Dedifferentiated amniotic fluid mesenchymal stem cell (primary cell): ENCODE measurements around the gene RPTOR.
"Not testable (repeated sequence)": the region's sequence is repeated elsewhere in the genome, so short reads cannot be mapped to it uniquely, and the experiment has no call there.

Experiments used
- DNase-seq: peaks from one replicate; pipeline ENCODE4 v3.0.0-alpha.2; 2016; ENCODE audit errors: extremely low spot score

Gene RPTOR

DNA sequence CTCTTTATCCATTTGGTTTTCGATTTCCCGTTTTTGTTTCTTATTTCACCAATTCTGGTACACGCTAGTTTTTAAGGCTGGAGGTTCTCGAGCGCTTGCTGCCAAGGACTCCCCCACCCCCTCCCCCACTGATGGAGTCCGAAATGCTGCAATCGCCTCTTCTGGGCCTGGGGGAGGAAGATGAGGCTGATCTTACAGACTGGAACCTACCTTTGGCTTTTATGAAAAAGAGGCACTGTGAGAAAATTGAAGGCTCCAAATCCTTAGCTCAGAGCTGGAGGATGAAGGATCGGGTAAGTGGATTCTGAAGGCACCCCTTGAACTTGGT, 825 bp downstream of the RPTOR start:
- DNase-seq: no peak

DNA sequence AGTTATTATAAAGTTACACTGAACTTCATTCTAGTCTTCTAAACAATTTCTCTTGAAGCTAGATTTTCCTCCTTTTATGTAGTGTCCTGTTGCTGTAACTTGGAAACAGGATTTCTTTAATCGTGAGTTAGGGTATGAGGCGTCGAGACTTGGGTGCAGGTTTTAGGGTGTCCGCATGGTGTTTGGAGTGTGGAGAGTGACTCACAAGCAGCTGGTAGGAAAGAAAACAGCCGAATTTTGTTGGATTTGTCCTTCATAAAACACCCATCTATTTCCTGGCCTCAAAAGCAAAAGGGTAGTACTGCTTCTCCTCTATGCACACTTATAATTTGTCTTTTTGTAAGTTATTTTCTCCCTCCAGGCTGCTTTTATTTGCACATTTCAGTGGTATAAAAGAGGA, 1.6 kb downstream of the RPTOR start:
- DNase-seq: no peak

DNA sequence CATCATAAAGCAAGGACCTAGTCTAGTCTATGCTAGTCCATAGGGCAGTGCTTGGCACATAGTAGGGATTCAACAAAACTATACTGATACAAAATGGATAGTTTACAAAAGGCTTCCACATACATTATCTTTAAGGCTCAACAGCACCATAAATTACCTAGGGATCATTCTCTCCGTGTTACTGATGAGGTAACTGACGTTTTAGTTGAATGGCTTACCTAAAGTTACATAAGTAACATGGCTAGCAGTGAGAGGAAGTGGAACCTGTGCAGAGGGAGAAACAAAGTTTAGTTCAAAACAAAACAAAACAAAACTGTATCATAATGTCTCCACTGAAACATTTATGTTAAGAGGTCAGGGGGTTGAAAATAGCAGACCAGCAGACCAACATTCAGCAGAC, 7.9 kb downstream of the RPTOR start:
- no peak for DNase-seq

DNA sequence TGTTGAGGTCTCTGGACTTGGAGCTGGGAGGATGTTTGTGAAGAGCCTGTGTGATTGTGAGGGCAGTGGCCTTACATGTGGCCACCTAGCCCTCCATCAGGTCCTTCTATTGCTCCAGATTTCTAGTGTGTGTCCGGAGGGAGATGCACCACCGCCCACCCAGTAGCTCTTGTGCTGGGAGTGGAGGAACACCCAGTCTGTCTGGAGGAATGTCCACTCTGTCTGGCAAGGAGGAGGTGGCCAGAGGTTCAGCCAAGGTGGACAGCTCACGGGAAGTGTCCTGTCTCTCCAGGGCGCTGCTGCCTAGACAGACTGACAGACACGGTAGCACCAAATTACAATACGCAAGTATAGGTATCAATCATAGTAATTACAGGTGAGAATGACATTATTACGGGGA, 10.6 kb downstream of the RPTOR start:
- DNase-seq: no peak

DNA sequence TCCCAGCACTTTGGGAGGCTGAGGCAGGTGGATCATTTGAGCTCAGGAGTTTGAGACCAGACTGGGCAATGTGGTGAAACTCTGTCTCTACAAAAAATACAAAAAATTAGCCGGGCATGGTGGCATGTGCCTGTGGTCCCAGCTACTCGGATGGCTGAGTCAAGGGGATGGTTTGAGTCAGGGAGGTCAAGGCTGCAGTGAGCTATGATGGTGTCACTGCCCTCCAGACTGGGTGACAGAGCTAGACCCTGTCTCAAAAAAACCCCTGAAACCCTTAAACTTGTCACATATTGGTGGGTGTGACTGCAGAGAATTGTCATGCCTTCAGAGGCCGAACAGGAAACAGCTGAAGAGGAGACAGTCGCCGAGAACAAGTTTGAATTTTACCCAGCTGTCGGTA, 13.4 kb downstream of the RPTOR start:
- no peak for DNase-seq

DNA sequence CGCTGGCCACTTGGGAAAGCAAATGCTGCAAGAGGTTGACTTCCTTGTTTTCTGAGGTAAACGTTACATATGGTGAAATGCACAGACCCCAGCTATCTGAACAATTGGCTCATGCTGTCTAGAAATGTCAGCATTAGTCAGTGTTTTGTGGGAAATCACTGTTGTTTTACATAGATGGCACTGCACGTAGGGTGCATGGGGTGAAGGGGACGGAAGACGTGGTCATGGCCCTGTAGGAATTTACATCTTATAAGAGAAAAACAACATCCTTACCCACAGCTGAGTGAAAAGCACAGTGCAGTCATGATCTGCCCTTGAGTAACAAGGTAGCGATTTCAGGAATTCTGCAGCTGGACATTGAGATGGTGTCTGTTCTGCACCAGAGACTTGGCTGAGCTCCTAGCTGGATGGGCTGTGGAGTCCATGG, 15.2 kb downstream of the RPTOR start:
- DNase-seq: no peak

DNA sequence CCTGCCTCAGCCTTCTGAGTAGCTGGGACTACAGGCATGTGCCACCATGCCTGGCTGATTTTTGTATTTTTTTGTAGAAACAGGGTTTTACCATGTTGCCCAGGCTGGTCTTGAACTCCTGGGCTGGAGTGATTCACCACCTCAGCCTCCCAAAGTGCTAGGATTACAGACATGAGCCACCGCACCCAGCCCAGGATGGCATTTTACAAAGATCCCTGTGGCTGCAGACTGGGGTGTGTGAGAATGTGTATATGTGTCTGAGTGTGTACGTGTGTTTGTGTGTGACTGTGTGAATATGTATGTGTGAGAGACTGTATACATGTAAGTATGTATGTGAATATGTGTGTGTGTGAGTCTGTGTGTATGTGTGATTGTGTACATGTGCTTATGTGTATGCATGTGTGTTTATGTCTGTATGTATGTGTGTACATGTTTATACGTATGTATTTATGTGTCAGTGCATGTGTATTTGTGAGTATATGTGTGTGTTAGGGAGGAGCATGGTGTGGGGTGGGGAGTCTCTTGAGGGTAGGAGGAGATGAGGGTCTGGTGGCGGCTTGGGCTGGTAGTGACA, 17.0 kb downstream of the RPTOR start:
- DNase-seq: no peak

DNA sequence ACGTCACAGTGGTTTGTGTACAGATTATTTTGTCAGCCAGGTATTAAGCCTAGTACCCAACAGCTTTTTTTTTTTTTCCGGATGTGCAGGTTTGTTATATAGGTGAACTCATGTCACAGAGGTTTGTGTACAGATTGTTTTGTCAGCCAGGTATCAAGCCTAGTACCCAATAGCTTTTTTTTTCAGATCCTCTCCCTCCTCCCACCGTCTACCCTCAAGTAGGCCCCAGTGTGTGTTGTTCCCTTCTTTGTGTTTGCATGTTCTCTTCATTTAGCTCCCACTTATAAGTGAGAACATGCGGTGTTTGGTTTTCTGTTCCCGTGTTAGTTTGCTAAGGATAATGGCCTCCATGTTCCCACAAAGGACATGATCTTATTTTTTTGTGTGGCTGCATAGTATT, 19.9 kb downstream of the RPTOR start:
- DNase-seq: no peak

DNA sequence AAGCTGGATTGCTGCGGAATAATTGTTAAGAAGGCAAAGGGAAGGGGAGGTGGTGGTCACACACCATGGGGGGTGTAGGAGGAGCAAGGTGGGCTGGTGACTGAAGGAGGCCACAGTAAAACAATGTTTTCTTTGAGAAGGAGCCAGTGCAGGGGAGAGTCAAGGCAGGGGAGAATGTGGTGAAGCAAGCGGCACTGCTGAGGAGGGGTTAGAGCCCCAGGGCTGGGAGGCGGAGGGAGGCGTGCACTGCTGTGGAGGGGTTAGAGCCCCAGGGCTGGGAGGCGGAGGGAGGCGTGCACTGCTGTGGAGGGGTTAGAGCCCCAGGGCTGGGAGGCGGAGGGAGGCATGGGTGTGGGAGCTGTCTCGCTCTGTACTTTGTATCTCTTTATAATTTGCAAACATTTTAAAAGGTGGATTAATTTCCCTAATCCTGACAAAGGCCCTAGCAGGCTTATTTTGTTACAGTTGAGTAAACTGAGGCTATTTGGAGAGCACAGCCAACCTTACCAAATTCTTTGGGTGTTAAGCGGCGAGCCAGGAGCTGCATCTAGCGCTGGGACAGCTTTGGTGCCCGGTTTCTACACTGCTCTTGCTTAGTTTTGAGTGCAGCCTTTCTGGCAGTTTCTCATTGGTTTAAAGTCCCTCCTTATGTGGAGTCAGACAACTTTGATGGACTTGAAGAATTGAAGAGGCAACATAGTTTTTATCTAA, 20.9 kb downstream of the RPTOR start:
- no peak for DNase-seq

DNA sequence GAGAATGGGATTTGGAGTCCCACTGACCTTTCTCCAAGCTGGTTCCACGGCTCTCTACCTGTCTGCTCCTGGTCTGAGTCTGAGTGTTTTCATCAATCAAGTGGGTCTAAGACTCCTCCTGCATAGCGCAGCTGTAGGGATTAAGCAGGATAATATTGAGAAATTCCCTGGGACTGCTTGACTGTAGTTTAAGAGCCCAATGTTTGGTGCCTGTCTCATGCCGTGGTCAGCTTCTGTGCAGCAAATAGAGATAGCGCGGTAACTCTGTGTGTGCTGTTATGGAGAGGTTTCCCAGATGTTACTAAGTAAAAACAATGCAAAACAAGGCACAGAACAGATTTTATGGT, 21.4 kb downstream of the RPTOR start:
- no peak for DNase-seq

DNA sequence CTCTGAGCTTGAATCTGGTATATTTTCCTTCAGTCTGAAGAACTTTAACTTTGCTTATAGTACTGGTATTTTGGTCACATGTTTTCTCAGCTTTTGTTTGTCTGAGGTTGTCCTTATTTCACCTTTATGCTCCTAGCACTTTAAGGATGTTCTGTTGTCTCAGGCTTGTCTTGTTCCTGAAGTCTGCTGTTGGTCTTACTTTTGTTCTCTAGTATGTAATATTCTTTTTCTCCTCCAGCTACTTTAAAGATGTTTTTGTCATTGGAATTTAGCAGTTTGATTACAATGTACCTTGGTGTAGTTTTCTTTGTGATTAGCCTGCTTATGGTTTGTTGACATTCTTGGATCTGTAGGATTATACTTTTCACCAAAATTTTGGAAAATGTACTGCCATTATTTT, 23.6 kb downstream of the RPTOR start:
- DNase-seq: no peak

DNA sequence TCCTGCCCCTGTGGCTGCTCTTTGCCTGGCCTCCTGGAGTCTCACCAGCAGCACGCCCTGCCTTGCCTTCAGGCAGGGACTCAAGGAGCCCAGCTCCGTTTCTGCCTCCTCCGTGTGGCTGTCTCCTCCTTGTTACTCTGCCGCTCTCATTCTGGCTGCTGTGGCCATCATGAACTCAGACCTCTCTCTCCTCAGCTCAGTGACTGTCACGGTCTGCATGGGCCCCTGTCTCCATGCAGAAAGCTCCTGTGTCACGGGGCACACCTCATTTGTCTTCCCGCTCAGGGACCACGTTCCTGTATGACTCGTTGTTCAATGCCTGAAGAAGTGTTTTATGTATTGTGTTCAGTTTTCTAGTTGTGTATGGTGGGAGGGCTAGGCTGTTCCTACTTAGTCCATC, 25.3 kb downstream of the RPTOR start:
- DNase-seq: no peak

DNA sequence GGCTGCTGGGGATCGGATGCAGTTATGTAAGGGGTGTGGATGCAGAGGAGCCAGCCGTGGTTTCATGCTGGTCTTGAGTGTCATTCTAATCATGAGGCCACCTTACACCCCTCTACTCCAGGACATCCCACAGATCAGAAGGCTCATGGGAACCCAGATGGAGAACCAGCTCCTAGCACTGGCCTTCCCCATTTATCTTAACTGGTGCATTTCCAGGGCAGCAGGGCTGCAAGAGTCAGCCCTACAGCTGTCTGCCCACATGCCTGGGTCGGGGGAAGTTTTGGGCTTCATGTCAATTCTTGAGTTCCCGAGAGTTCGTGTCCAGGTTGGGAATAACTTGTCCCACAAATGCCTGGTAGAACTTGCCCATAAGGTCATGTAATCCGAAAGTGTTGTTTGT, 29.1 kb downstream of the RPTOR start:
- no peak for DNase-seq

DNA sequence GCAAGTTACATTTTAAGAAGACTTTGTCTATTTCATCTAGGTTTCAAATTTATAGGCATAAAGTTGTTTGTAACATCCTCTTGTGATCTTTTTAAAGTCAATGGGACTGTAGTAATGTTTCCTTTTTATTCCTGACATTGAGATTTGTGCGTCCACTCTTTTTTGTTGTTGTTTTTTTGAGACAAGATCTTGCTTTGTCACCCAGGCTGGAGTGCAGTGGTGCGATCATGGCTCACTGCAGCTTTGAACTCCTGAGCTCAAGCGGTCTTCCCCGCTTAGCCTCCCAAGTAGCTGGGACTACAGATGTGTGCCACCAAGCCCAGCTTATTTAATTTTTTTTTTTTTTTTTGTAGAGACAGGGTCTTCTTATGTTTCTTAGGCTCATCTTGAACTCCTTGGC, 29.9 kb downstream of the RPTOR start:
- no peak for DNase-seq

DNA sequence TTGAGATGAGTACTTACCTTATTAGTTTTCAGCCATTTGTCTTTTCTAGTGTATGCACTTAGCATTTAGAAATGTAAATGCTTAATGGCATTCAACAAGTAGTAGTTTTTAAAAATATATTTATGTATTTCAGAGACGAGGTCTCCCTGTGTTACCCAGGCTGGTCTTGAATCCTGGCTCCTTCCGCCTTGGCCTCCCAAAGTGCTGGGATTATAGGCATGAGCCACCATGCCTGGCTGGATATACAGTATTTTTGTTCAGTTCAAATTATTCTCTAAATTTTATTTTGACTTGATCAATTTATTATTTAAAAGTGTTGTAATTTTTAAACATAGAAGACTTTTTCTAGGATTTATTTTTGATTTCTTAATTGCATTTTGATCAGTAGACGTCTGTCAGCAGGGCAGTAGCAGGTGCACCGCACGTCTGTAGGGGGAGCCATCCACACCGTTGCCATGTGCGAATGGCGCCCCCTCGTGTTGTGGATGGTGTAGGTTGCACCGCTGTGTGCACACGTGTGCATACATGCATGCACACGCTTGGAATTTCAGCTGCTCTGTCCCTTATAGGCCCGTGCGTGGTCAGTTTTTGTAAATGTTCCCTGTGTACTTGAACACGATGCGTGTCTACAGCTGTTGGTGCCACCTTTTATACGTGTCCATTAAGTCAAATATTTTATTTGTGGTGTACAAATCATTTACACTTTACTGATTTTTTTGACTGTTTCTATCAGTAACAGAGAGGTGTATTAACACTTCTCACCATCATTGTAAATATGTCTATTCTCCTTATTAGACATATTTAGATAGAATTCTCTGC, 30.6 kb downstream of the RPTOR start:
- peak; percentile 58 for DNase-seq

DNA sequence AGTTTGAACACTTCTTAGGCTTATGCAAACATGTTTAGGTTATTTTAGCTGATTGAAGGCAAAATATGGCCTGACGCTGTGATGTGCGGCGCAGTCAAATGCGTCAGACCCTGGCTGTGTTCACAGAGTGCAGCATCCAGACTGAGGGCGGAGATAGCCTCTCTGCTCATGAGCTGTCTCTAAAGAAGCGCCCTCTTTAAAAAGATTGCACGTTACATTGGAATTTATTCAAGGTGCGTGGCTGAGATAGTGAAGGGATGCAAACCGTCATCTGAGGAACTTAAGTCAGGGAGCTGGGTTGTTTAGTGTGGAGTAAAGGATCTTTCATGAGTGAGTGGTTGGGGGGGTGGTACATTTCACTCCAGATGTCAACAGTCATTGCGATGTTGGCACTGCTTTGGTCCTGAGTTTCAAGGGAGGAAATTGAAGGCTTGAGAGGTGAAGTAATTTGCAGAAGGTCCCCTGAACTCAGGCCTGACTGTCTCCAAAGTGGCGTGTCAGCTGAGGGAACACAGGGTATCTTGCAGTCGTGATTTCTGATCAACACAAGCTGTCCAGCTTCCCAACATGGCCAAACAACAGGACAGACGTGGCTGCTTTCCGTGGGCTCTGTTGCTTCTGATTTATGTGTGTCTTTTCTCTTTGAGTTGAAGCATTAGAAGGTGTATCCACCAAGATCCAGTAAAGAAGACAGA, 33.4 kb downstream of the RPTOR start:
- no peak for DNase-seq

DNA sequence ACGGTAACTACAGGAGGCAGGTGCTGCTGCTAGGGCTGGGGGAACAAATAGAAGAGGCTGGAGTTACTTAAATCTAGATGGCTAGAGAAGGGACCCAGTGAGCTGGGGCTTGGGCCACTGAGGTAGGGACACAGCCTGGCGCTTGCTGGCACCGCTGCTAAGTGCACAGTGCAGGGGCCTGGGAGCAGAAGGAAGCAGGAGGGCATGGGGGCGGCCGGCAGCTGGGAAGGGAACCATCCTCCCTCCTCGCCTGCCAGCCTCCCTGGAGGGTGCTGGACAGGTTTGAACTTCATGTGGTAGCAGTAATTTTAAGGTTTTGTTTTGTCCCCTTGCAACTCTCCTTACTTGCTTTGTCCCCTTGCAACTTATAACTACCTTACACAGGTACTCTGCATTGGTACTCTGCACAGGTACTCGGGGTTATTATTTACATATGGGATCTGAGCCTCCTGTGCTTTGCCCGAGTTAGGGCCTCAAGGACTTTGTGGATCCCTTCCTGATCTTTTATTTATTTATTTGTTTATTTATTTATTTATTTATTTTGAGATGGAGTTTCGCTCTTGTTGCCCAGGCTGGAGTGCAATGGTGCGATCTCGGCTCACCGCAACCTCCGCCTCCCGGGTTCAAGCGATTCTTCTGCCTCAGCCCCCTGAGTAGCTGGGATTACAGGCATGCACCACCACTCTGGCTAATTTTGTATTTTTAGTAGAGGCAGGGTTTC, 34.2 kb downstream of the RPTOR start:
- not testable (repeated sequence) for DNase-seq

DNA sequence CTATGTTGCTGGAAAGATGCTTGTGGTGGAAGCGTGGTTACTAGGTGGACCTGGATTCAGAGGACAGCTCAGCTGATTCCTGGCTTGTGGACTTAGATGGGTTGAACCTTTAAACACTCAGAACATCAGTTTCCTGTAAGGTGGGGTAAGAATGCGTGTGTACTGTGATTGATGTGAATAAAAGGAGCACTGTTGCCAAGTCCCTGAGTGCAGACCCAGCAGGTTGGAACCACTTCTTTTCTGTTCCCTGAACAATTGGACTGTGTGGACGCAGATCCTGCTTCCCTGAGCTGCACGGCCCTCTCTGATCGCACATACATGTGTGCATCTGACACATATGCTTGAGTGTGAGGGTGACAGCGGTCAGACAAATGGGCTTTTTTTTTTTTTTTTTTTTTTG, 37.5 kb downstream of the RPTOR start:
- DNase-seq: no peak

DNA sequence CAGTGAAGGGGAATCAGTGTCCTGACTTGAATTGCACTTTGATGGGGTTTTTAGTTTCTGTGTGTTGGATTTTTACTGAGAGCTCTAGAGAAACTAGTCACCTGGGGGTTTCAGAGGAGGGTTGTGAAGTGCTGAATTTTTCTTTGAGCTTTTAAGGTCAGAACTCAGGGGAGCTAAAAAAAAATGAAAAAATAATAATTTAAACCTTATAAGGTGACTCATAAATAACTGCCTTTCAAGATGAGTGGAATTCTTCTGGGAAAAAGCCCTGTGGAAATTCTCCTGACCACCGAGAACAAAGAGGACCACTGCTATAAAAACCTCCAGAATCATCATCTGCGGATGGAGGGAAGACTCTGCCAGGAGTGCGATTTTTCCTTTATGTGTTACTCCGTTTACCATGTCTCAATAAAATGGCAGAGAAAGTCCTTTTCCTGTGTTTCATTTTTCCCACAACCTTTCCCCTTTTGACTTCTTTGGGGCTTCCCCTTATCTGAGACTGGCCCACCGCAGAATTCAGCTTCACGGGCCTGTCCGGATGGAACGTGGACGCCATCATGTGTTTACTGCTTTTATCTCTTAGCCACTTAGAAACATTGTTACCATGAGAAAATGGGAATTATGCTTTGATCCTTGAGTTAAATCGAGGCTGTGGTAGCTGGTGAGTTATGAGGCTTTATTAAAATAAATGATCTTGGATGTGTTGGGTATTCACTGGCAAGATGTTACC, 39.7 kb downstream of the RPTOR start:
- no peak for DNase-seq

DNA sequence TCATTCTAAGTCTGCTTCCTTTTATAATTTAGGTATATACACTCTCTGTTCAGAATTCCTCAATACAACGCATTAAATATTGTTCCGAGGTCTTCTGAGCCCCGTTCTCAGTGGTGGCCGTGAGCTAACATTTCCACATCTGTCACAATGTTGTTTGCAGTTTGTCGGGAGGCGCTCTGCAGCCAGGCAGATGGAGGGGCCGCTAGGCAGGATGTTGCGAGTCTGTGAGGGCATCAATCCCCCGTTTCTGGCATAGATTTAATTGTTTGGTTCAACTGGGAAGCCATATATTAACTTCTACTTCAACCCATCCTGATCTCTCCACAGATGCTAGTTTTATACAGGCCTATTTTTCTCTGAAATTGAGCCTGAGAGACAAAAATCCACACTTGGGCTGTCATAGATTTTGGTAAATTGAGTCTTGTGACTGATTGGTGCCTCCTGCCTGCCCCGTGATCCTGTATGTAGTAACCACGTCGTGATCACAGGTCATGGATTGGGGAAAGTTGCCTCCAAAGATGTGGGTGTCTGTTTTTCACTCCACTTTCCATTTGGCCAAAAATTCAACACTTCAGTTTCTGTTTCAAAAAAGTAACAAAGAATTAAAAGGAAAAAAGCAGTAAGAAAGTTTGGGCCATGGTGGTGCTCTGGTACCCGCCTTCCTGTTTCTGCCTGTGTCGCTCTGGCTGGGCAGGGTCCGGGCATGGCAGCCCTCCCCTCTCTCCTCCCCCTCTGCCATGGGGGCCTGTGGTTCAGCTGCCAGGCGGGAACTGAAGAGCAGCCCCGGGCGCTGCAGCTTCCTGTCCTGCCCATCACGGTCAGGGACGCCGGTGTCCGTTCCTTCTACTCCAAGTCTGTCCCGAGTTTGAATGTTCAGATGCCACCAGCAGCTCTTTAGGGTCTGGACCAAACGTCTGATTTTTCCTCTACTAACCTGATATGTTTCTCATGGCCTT, 41.5 kb downstream of the RPTOR start:
- no peak for DNase-seq
